Activated T-helper 1 cell treated with Interleukin-2 at 50 U/mL for 16 hours (primary cell): ENCODE results near the gene ACSF3.
"Not testable (repeated sequence)": the region's sequence is repeated elsewhere in the genome, so short reads cannot be mapped to it uniquely, and the experiment has no call there.

Experiments
- DNase-seq: peaks from one replicate; pipeline ENCODE4 v3.0.0-alpha.2; 2020; ENCODE audit warnings: low read depth

ACSF3 gene

DNA sequence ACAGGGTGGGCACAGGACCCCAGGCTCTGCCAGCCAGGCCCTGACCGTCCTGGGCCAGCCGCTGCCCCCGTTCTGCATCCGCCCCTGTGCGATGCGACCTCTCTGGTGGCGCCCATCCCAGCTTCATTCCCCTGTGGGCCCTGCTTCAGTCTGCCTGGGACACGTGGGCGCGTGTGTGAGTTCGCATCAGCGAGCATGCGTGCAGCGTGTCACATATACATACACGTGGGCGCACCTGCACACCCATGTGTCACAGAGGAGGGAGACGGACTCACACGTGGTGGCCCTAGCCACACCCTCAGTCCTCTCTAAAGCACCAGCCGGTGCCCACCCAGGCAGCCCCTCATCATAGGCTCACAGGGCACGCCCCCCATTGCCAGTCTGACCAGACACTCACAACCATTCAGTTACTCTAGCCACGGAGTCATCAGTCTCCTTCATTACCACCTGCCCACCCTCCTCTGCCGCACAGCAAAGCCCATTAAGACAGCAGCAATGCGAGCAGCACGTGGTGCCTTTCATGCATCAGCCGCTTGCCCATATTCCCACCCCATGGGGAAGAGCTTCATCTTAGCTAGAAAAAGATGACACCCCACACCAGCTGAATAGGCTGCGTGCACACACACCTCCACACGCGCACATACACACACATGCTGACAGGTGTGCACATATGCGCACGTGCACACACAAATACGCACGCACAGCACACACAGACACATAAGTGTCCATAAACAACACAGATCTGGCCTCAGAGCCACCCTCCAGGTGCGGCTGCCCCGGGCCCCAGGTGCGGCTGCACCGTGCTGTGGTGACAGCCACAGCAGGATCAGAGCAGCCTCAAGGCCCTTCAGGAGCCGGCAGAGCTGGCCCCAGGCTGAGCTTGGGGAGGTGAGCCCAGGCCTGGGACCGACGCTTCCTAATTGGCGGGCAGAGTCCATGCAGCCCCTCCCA is 68.4 kb downstream of the ACSF3 start:
- DNase-seq, result no peak

DNA sequence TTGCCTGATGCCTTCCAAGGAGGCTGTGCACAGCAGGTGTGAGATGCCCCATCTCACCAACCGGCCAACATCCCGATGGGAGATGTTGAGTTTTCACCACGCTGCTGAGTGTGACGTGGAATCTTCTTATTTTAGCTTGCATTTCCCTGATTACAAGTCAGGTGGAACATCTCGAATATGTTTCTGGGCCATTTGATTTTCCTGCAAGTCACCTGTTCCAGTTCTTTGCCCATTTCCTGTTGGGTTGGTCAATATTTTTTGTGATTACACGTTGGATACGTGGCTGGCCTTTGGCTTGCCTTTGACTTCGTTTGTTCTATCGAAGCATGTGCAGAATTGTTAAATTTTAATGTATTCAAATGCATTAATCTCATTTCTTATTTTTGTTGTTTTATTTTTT is 69.6 kb downstream of the ACSF3 start:
- DNase-seq, result no peak

DNA sequence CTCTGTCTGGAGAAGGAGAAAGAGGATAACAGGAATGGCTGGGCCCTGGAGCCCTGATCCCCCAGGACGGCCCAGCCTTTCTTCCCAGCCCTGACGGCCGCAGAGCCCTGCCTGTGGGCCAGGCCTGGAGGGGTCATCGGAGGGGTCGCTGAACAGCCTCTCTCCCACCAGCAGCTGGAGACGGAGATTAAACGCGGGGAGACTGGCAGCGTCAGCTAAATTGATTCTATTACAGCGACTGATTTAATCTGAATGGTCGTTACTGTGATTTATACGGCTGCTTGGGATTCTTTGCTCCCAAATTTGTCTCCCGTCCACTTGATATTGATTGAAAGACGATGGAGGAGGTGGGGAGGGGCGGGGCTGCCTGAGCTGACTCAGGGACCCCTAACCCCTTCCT is 70.8 kb downstream of the ACSF3 start:
- DNase-seq, result no peak

DNA sequence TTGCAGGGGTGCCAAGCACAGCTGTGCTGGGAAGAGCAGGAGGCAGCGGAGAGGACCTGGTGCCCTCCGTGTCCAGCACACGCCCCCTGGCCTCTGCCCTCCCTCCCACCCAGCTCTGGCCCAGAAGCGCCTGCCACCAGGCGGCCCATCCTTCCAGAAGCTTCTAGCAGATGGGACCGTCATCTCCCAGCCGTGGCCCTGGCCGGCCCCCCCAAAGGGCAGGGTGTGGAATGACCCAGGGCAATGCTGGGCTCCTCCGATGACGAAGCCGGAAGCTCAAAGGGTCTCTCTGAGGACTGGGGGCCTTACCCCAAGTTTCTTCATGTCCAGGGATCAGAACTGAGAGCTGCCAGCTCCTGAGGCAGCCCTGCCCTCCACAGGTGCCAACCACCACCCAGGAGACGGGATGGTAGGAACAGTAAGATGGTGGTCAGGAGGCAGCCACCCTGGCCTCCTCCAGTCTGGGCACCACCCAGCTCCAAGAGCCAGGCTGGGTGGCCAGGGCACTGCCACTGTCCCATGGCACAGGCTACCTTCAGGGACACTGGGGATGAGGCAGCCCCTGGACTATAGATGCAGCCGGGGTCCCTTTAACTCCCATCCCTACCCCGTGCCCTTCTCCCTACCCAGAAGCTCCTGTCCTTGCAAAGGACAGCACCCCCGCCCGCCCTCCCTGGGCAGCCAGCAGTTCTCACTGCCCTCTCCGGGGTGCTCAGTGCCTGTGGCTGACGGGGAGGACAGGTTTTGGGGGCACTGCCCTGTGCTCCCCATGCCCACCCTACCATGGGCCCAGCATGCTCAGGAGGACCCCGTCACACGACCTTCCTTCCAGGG is 71.4 kb downstream of the ACSF3 start:
- DNase-seq, result no peak

DNA sequence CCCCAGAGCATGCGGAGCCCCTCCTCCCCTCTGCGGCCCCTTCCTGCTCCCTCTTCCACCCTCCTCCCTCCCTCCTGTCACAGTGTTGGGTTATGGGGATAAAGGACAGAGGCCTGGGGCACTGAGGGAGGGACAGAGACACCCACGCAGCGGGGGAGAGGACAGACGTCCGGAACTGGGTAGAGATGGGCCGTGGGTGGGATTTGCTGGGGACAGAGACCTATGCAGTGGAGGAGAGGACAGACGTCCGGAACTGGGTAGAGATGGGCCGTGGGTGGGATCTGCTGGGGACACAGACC is 72.0 kb downstream of the ACSF3 start:
- DNase-seq, result not testable (repeated sequence)

DNA sequence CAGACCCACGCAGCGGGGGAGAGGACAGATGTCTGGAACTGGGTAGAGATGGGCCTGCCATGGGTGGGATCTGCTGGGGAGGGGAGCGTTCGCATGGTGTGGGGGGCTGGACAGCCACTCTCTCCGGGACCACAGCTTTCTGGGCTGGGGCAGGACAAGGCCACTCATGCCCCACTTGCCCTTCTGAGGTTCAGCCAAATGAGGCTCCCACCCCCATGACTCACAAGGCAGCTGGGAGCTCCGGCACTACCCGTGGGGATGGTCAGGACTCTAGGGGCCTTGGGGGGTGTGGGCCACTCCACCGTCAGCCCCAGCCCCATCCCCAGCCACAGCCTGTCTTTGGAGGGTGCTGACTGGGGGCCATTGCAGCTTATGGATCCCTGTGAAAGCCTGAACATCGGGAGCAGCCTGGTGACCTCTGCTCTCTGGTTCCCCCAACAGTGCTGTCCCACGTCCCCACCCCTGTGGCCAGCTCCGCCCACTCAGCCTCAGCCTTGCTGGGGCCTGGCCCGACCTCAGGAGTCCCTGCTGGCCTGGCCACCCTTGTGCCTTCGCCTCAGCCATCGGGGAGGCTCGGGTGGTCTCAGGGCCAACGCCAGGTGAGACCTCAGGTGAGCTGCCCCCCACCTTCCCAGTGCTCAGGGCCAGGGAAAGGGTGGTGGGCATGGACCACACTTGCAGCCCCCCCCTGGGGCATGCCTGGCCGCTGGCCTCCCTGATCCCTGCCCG is 73.2 kb downstream of the ACSF3 start:
- no peak for DNase-seq

DNA sequence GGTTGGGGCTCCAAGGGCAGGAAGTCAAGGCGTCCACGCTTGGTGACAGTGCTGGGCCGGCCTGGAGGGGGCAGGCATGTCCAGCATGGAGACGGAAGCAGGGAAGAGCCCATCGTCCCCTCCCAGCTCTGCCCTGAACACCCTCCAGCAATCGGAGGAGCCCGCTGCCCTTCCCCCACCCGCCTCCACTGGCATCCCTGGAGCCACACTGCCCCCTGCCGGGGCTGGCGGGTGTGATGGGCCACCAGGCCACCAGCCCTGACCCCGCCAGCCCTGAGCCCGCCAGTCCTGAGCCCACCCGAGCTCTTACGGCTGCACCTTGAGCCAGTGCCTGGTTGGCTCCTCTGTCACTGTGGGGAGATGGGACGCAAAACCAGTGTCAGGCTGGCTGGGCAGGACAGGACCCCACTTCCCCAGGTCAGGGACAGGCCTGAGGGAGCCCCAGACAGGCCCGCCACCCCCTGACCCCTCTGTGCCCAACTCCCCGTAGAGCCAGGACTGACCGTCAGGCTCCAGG is 73.8 kb downstream of the ACSF3 start:
- DNase-seq, result peak; percentile 74

DNA sequence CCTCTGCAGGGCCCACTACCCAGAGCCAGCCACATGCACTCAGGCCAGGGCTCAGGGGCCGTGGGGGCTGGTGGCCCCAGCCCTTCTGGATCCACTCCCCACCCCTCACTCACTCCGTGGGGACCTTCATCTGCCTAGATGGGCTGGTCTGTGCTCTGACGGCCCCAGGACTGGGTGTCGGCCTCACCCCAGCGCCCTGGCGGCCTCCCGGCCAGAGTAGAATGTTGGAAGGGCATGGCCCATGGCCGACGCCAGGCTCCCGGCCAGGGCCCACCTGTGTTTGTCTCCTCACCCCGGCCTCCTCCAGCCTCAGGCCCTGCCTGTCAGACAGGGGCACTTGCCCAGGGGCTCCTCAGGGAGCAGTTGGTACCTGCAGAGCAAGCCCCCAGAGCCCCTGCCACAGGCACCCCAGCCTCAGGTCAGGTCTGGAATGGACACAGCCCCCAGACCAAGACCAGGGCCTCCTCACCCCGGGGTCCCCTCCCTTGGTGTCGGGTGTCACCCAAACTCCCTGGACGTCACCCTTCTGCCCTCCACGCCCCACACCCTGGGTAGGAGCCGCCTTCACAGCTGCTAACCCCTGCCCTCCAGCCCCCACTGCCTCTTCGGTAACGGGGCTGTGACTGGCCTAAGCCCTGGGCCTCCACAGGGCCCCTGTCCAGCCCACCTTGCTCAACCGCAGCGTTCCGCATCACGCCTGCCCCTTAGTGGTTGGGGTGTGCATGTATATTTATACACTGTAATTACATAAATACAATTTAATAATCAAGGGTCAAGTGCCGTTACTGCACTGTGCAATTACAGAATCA is 74.9 kb downstream of the ACSF3 start:
- DNase-seq, result no peak

DNA sequence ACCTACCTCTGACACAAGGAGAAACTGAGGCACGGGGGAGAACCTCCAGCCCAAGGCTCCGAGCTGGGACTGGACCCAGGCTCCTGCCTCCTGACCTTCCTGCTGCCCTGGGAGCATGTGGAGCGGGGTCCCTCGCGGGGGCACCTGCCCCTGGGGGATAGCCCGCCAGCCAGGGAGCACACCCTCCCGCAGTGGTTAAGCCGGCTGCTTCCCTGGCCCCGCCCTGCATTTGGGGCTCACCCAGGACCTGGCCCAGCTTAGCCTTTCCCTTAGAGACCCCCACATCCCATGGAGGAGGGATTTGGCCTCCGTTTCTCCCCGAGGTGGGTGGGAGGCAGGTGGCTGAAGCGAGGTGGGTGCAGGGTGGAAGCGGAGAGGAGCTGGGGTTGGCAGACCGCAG is 76.1 kb downstream of the ACSF3 start:
- DNase-seq, result no peak

DNA sequence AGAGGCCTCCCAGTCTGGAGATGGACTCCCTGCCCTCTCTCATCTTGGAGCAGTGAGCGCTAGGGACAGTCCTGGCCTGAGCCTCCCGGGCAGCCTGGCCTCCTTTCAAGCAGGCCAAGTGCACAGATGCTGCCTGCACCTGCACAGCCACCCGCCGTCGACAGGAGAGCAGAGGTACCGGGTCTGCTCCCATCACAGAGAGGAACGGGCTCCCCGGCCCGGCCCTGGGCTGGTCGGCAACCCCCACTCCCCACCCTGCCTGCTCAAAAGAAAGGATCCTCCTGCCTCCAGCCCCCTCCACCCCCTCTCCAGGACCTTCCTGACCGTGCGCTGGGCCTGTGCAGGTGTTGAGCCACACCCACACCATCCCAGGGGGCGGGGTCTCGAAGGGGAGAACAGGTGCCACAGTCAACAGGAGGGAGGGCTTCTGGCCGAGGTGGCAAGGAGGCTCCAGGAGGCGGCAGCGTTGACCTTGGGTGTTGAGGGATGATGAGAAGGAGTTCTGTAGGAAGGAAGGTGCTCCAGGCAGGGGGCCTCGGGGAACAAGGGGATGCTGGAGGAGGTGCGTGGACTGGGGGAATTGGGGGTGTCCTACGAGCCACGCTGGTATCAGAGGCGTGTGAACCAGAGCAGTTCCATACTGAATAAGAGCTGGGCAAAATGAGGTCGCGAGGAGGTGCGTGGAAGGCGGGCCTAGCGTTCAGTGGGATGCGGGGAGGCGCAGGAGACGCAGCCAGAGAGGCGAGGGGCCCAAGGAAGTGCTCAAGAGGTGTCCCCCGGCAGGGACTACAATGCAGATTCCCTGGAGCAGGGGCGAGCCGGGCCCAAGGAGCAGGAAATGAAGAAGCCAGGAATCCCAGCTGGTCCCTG is 76.9 kb downstream of the ACSF3 start:
- DNase-seq, result no peak

DNA sequence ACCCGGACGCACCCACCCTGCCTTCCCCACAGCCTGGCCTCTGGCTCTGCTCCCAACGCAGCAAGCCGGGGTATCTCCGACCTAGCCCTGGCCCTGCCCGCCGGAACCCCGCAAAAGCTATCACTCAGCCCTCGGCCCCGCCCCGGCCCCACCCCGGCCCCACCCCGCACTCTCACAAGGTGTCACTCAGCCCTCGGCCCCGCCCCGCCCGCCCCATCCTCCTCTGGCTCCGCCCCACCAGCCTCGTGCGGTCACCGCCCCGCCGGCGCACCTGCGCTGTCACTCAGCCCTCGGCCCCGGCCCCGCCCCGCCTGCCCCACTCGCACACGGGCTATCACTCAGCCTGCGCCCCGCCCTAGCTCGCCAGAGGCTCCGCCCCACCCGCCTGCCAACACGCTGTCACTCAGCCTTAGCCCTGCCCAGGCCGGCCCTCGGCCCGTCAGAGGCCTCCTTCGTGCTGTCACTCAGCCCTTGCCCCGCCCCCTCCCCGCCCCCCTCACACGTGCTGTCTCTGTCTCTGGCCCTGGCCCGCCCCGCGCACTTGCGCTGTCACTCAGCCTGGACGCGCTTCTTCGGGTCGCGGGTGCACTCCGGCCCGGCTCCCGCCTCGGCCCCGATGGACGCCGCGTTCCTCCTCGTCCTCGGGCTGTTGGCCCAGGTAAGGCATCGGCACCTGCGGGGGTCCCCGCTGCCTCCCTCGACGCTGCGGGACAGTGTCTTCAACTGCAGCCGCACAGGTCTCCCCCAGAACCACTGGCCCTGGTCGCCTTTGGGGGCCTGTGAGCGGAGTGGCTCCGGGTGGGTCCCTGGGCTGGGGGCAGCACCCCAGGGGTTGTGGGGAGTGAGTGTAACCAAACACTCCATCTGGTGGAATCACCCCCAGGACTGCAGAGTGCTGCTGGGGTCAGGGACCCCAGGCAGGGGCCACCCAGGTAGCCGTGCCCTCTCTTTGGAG is 77.8 kb downstream of the ACSF3 start, which contains the start of gene CDH15:
CDH15 (plus strand) TSS at position 533 of the 955 bp plus-strand sequence; CDS start at position 617, 84 bp downstream.
- DNase-seq, result peak; percentile 89

DNA sequence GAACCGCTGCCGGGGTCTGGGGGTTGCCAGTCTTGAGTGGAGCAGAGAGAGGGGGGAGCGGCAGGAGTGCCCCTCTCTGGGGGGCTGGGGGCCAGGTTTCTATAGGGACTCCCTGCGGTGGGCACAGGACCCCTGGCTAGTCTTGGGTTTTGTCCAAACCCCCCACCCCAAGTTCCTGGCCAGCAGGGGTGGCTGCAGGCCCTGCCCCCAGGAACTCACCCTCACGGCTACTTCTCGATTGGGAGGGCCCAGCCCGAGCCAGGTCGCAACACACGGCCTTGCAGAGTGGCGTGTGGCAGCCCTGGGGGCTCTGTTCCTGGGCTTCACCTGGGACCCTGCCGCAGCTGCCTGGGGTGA is 78.5 kb downstream of the ACSF3 start:
- DNase-seq, result no peak

DNA sequence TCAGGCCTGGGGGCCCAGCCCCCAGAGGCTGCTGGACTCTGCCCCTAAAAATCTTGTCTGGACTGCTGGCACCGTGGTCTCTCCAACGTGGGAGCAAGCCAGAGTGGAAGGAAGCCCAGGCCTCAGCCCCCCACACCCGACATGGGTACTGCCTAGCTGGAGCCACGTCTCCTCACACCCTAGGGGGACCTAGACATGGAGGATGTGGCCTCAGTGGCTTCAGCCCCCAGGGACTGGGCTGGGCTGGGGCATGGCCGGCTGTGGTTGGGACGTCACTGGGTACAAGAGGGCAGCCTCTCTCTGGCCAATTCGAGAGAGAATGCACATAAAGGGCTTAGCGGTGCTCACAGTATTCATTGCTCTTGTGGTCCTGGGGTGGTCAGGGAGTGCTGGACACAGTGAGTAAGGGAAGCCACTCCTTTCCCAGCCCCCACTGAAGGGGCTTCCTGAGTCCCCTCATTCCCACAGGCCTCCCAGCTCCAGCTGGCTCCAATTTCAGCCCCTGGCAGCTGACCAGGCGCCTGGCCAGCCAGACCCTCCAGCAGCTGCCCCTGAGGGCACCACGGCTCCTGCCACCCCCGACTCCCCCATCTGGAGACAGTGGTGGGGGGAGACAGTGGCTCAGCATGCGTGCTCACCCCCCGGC is 79.0 kb downstream of the ACSF3 start:
- no peak for DNase-seq

DNA sequence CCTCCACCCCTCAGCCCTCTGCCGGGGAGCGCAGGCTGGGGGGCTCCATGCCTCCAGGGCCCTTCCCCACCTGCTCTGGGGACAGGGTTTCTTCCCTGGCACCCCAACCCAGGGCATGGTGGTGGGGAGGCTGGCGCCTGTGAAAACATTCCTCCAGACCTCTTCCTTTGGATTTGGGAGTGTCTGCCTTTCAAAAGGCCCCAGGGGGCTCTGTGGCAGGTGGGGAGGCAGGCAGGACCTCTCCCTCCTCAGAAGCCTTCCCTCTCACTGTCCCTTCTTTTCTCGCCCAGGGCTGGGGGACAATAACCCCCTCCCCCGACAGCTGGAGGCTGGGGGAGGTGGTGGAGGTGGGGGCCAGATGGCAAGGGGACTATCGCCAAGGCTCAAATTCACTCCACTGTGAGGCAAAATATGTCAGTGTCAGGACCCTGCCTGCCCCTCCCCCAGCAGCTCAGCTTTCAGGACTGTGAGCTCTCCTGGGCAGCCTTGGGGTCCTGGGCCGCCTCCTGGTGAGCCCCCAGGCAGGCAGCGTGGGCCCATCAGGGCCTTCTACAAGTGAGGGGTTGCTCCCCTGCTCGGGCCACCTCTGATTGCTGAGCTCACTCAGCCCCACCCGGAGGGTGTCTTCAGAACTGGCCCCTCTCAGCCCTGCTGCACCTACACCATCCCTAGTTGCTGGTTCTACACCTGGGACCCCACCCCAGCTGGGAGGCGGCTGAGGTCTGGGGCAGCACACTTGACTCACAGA is 79.7 kb downstream of the ACSF3 start:
- DNase-seq, result no peak

DNA sequence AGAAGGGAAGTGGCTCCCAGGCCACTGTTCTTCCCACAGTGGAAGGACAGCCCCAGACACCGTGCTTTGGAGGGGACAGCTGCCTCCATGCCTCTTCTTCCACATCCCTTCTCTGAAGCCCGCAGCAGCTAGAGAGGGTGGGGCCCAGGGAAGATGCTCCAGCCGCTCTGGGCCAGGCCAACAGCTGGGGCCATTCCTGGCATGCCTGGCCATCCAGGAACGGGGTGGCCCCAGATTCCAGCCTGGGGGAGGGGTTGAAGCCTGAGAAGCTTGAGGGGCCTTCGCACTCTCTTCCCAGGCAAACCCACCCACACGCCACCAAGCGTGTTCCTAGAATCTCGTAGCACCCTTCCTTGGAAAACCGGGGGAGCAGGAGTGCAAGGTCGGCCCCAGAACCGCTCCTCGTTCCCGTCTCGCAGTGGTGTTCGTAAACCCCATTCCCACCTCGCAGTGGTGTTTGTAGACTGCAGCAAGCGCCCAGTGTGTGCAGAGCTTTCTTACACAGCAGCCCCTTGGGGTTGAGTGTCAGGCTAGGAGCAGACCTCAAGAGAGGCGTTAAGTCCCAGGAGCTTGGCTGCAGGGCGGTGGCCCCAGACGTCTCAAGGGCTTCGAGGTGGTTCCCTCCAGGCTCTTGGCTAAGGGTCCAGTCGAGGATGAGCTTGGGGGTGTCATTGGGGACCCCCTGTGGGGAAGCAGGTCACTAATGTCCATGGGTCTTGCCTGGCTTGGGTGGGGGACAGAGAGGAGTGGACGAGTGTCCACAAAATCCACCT is 80.6 kb downstream of the ACSF3 start:
- no peak for DNase-seq

DNA sequence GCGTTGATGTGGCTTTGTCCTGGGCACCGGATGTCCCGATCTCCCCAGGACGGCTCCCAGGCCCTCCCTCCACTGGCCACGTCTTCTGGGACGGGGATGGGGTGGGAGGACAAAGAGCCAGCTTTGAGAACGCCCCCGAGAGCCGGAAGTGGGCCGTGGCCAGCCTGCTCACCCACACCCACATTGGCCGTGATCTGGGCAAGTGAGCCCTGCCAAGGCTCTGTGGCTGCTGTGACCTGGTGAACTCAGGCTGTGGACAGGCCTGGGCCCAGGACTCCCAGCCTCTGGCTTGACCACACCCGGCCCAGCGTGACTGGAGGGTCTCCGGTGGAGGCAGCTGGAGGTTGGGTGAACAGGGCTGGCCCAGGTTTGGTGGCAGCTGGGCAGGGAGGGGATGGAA is 81.2 kb downstream of the ACSF3 start:
- DNase-seq, result no peak
